KOPT-K1 (cell line): ENCODE results near the gene KCNK3.

Source experiments
- H3K27ac ChIP-seq: fragments of 200-600 bp; sonication (generic); 2 replicates; pipeline ENCODE4 v1.5.1; 2016; ENCODE audit warnings: antibody characterized with exemption, mild to moderate bottlenecking, low read depth, low read length; ENCODE audit not compliant: poor library complexity, severe bottlenecking
- H3K36me3 ChIP-seq: fragments of 200-600 bp; sonication (generic); 2 replicates; pipeline ENCODE4 v1.5.1; 2017; ENCODE audit warnings: antibody characterized with exemption, mild to moderate bottlenecking, low read length, moderate library complexity; ENCODE audit not compliant: insufficient read depth
- H3K9me3 ChIP-seq: fragments of 200-600 bp; sonication (generic); 2 replicates; pipeline ENCODE4 v1.5.1; 2017; ENCODE audit warnings: antibody characterized with exemption, low read length, mild to moderate bottlenecking; ENCODE audit not compliant: insufficient read depth, poor library complexity, severe bottlenecking

Gene KCNK3

GRCh38 chr2:26769089-26769761 is 76.7 kb downstream of the KCNK3 start:
- H3K27ac ChIP-seq, result no peak overlapping the region
- H3K9me3 ChIP-seq, result no peaks in the 10 kb centered on the region
- H3K36me3 ChIP-seq, result peaks cover 19% of the 10 kb centered on the region; the same call in 1 of the 2 replicates

- Histone ChIP-seq H3K9me3 (no peaks in the 10 kb centered on the region), H3K36me3 (peaks cover 37% of the 10 kb centered on the region), H3K27ac (peak overlapping the region; percentile 57)
These were observed 78.6 kb downstream of the KCNK3 start for GRCh38 chr2:26770986-26771586.

GRCh38 chr2:26772064-26773001 is 79.8 kb downstream of the KCNK3 start:
- no peaks in the 10 kb centered on the region for H3K9me3 ChIP-seq
- H3K36me3 ChIP-seq, result peaks cover 49% of the 10 kb centered on the region
- peak overlapping the region; percentile 57 for H3K27ac ChIP-seq

DNA sequence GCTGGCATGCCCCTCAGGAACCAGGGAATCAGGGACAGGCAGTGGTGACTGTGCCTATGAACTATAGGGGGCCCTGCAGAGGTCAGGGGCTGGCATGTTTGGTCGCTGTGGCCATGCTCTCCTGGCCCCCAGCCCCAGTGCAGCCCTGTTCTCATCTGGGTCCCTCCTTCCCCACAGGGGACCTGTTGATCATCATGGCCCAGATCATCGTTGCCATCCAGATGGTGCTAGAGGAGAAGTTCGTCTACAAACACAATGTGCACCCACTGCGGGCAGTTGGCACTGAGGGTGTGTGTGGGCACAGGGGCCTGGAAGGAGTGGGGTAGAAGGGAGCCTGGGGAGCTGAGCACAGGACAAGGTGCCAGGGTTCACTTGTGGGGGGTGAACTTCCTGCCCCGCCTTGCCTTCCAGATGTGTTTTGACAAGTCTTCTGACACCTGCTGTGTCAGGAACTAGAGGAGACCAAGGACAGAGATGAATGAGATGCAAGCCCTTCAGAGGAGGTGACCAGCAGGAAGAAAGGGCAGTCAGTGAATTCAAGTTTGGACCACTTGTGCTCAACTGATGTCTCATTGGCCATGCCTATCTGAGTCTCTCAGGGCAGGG is 83.8 kb downstream of the KCNK3 start:
- H3K36me3 ChIP-seq, result peaks cover 76% of the 10 kb centered on the region
- no peaks in the 10 kb centered on the region for H3K9me3 ChIP-seq
- no peak overlapping the region for H3K27ac ChIP-seq

- no peak overlapping the region for H3K27ac ChIP-seq
- H3K36me3 ChIP-seq, result peaks cover 81% of the 10 kb centered on the region
- no peaks in the 10 kb centered on the region for H3K9me3 ChIP-seq
These were observed 85.6 kb downstream of the KCNK3 start for GRCh38 chr2:26778098-26778497.

GRCh38 chr2:26778507-26778906 is 86.0 kb downstream of the KCNK3 start:
- no peak overlapping the region for H3K27ac ChIP-seq
- H3K36me3 ChIP-seq, result peaks cover 81% of the 10 kb centered on the region
- H3K9me3 ChIP-seq, result no peaks in the 10 kb centered on the region

DNA sequence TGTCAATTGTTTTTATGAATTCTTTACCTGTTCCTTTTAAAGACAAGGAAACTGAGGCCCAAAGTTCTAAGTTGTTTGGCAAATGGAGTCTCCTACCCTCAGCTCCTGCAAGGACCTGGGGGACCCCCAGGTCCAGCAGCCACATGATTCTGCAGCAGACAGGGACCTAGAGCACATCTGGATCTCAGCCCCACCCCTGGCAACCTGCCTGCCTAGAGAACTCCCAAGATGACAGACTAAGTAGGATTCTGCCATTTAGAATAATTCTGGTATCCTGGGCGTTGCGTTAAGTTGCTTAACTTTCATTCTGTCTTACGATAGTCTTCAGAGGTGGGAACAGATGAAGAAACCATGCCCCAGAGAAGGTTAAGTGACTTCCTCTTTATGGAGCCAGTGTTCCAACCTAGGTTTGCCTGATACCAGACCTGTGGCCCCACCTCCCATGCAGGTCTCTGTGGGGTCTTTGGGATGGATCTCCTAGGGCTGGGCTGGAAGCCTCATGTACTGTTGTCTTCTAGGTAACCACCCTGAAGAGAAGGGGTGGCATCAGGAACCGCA is 87.8 kb downstream of the KCNK3 start:
- H3K27ac ChIP-seq, result no peak overlapping the region

More for the DNA sequence above, 87.8 kb downstream of the KCNK3 start:
- peaks cover 64% of the 10 kb centered on the region for H3K36me3 ChIP-seq
- H3K9me3 ChIP-seq, result no peaks in the 10 kb centered on the region
